CD4-positive, alpha-beta T cell treated with Interleukin-15 for 4 hours (primary cell): ENCODE data around the gene GMCL2.

Source experiments
- DNase-seq: peaks from one replicate; pipeline ENCODE4 v3.0.0-alpha.2; 2020; ENCODE audit warnings: low spot score

Gene GMCL2

GRCh38 chr5:178222292-178222691 is 35.1 kb upstream of the GMCL2 start:
- DNase-seq = no peak

GRCh38 chr5:178221853-178222252 is 34.7 kb upstream of the GMCL2 start:
- no peak for DNase-seq

- no peak for DNase-seq
Observed at GRCh38 chr5:178221282-178221681, 34.1 kb upstream of the GMCL2 start.

- no peak for DNase-seq
Observed at GRCh38 chr5:178218827-178219226, 31.7 kb upstream of the GMCL2 start.

- no peak for DNase-seq
Observed at GRCh38 chr5:178218237-178218776, 31.1 kb upstream of the GMCL2 start.

GRCh38 chr5:178216779-178217178 is 29.6 kb upstream of the GMCL2 start:
- DNase-seq = no peak

- DNase-seq = no peak
Observed at GRCh38 chr5:178216088-178216534, 28.9 kb upstream of the GMCL2 start.

GRCh38 chr5:178215280-178216002 is 28.3 kb upstream of the GMCL2 start:
- DNase-seq = no peak

GRCh38 chr5:178214160-178214803 is 27.1 kb upstream of the GMCL2 start:
- no peak for DNase-seq

- DNase-seq = no peak
Observed at GRCh38 chr5:178213748-178214151, 26.6 kb upstream of the GMCL2 start.

GRCh38 chr5:178213003-178213461 is 25.9 kb upstream of the GMCL2 start:
- no peak for DNase-seq

- DNase-seq = no peak
Observed at GRCh38 chr5:178212241-178213002, 25.3 kb upstream of the GMCL2 start.

- DNase-seq = no peak
Observed at GRCh38 chr5:178211095-178212048, 24.2 kb upstream of the GMCL2 start.

GRCh38 chr5:178210686-178211085 is 23.5 kb upstream of the GMCL2 start:
- DNase-seq = no peak

GRCh38 chr5:178210073-178210535 is 22.9 kb upstream of the GMCL2 start:
- no peak for DNase-seq

GRCh38 chr5:178209334-178210072 is 22.3 kb upstream of the GMCL2 start:
- no peak for DNase-seq

GRCh38 chr5:178208540-178209227 is 21.5 kb upstream of the GMCL2 start:
- DNase-seq = no peak

- no peak for DNase-seq
Observed at GRCh38 chr5:178207917-178208280, 20.7 kb upstream of the GMCL2 start.

GRCh38 chr5:178207183-178207916 is 20.2 kb upstream of the GMCL2 start:
- no peak for DNase-seq
